ENCODE data around the gene SLAMF9. TPM values are rescaled to one million over a fixed set of nuclear protein-coding genes. Genes with fewer than 3 reads are reported as not detected.

SLAMF9 gene
- total RNA-seq, 1 experiment from 2014 or later, result not detected

DNA sequence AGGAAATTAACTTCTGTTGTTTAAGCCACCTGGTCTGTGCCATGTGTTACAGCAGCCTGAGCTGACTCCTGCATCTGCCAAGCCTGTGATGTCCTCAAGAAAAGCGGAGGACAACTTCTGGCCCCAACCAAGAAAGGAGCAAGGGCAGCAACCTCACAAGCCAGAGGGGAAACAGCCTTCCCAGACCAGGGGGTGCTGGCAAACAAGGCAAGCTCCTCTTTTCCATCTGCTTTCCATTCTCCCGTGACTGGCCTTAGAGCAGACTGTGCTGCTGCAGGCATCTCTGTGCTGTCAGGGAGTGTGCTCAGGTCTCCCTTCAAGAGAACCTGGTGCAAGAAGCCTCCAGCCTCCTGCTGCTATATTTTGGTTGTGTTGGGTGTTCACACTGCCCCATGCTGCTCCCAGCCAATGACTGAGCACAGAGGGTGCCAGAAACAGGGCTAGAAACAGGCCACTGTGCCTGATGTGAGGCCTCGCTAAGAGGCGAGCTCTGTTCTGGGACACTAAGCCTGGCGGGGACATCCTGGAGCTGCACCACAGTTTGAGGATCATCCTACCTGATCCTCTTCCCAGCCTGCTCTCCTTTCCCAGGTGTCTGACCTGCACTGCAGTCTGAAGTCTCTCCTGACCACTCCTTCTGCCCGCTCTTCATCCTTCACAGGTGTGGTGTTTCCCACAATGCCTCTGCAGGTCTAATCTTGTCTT, 27.5 kb upstream of the SLAMF9 start:
- Histone ChIP-seq H2AFZ (ENCODE audit: low read length) (no peak overlapping the region), H3K4ac (ENCODE audit: low read depth, low read length) (no peak overlapping the region), H3T11ph (ENCODE audit: low read length) (no peak overlapping the region), H3K9ac (ENCODE audit: extremely low read depth, insufficient read length, low read length) (no peak overlapping the region), H4K91ac (ENCODE audit: insufficient read length, low read depth, low read length) (no peak overlapping the region), H3K27me3 (ENCODE audit: insufficient read depth, low read length) (no peaks in the 10 kb centered on the region), H3K23me2 (ENCODE audit: insufficient read length, low read depth, low read length, poor library complexity, severe bottlenecking) (no peaks in the 10 kb centered on the region), H3K23ac (ENCODE audit: insufficient read length, low read depth, low read length) (no peak overlapping the region), H3K79me2 (ENCODE audit: insufficient read depth, low read length) (no peaks in the 10 kb centered on the region), H3K9me3 (ENCODE audit: control insufficient read depth, low read depth, low read length) (no peaks in the 10 kb centered on the region), H2BK15ac (ENCODE audit: low read depth, low read length) (no peak overlapping the region), H3K56ac (ENCODE audit: insufficient read length, low read depth, low read length) (no peak overlapping the region), H4K5ac (ENCODE audit: insufficient read length, low read depth, low read length) (no peak overlapping the region), H2BK120ac (ENCODE audit: low read depth, low read length, poor library complexity, severe bottlenecking) (no peak overlapping the region), H4K20me1 (ENCODE audit: control insufficient read depth, insufficient read depth, insufficient read length) (no peaks in the 10 kb centered on the region), H4K8ac (replicated peaks; ENCODE audit: insufficient read length, low read depth, low read length) (no peak overlapping the region), H3K14ac (ENCODE audit: insufficient read depth, low read length) (no peak overlapping the region; the same call in 1 of the 2 replicates), H3K18ac (ENCODE audit: insufficient read length, low read depth, low read length) (no peak overlapping the region), H2BK20ac (ENCODE audit: low read depth, low read length, poor library complexity, severe bottlenecking) (no peak overlapping the region), H2BK5ac (ENCODE audit: insufficient read length, low read length) (no peak overlapping the region), H2BK12ac (ENCODE audit: insufficient read length, low read depth, low read length) (no peak overlapping the region), H3K4me2 (ENCODE audit: insufficient read depth, insufficient read length, low read length) (no peak overlapping the region), H2AK5ac (ENCODE audit: insufficient read length, low read length) (no peak overlapping the region), H3K4me1 (ENCODE audit: insufficient read depth, low read length) (no peaks in the 10 kb centered on the region), H3K79me1 (ENCODE audit: insufficient read depth, low read depth, low read length, poor library complexity, severe bottlenecking) (no peaks in the 10 kb centered on the region), H3K27ac (ENCODE audit: insufficient read length, low read depth, low read length) (no peak overlapping the region)
- DNase-seq, result no peak
- Mint-ChIP-seq H3K9me3 (no peaks in the 10 kb centered on the region), H3K36me3 (ENCODE audit: insufficient read depth in 1 of 3, low read depth in 3 of 3) (no peaks in the 10 kb centered on the region), H3K27ac (no peak overlapping the region), H3K27me3 (ENCODE audit: low read depth) (peaks cover 29% of the 10 kb centered on the region), H3K4me1 (peaks cover 0 to 5% of the 10 kb centered on the region in 2 experiments; a peak in 2 of 4 replicates), H3K4me3 (no peak overlapping the region)
- TF ChIP-seq, protein P1, sequence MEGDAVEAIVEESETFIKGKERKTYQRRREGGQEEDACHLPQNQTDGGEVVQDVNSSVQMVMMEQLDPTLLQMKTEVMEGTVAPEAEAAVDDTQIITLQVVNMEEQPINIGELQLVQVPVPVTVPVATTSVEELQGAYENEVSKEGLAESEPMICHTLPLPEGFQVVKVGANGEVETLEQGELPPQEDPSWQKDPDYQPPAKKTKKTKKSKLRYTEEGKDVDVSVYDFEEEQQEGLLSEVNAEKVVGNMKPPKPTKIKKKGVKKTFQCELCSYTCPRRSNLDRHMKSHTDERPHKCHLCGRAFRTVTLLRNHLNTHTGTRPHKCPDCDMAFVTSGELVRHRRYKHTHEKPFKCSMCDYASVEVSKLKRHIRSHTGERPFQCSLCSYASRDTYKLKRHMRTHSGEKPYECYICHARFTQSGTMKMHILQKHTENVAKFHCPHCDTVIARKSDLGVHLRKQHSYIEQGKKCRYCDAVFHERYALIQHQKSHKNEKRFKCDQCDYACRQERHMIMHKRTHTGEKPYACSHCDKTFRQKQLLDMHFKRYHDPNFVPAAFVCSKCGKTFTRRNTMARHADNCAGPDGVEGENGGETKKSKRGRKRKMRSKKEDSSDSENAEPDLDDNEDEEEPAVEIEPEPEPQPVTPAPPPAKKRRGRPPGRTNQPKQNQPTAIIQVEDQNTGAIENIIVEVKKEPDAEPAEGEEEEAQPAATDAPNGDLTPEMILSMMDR (conservative IDR thresholded peaks at IDR 0.05), result no peak
- WGBS (ENCODE audit: extremely low coverage, insufficient read length, low lambda C conversion rate), result no CpG with 5 or more reads among the region's 6 CpGs

All from H9 (cell line).